GM19025 (cell line): ENCODE results near the gene RAVER1.
"Not testable (repeated sequence)": the region's sequence is repeated elsewhere in the genome, so short reads cannot be mapped to it uniquely, and the experiment has no call there.

Experiments
- ATAC-seq: cut with Tn5 transposase; IDR thresholded peaks from one replicate; pipeline ENCODE4 v1.9.1; 2021; ENCODE audit warnings: mild to moderate bottlenecking, low read depth, moderate library complexity; ENCODE audit not compliant: unreplicated experiment

RAVER1 gene

DNA sequence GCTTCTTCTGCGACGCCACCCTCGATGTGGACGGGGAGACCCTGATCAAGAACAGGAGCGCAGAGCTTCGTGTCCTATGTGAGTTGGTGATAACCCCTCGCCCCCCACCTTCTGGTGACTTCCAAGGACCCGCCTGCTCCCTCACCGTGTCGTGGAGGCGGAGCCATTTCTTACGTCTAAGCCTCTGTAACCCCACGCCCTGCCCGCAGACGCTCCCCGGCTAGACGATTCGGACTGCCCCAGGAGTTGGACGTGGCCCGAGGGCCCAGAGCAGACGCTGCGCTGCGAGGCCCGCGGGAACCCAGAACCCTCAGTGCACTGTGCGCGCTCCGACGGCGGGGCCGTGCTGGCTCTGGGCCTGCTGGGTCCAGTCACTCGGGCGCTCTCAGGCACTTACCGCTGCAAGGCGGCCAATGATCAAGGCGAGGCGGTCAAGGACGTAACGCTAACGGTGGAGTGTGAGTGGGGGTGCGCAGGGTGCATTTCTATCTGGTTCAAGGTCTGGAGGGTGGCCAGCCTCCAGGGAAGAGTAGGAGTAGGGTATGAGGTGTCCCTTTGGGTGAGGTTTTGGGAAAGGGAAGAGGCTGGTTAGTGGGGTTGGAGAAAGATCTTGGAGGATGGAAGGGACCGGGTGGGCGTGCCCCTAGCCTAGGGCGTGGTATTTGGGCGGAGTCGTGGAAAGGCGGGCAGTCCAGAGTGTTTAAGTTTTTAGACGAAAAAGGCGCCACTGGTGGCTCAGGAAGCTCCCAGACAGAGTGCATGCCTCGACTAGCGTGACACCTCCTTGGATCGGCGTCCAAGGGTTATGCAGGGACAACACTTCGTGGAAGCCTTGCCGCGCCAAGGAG is 40.3 kb downstream of the RAVER1 start:
- no peak for ATAC-seq

DNA sequence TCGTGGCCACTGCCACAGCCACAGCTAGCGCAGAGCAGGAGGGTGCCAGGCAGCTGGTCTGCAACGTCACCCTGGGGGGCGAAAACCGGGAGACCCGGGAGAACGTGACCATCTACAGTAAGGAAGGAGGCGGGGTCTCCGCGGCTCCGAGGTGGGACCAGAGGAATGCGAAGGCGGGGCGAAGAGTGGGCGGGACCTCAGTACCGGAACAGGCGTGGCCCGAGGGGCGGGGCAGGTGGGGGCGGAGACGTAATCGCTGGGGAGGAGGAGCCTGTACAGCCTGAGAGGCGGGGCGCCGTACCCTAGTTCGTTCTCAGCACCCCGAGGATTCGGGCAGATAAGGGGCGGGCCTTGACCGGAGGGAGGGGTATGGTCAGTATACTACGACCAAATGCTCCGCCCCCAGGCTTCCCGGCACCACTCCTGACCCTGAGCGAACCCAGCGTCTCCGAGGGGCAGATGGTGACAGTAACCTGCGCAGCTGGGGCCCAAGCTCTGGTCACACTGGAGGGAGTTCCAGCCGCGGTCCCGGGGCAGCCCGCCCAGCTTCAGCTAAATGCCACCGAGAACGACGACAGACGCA is 41.0 kb downstream of the RAVER1 start:
- no peak for ATAC-seq

DNA sequence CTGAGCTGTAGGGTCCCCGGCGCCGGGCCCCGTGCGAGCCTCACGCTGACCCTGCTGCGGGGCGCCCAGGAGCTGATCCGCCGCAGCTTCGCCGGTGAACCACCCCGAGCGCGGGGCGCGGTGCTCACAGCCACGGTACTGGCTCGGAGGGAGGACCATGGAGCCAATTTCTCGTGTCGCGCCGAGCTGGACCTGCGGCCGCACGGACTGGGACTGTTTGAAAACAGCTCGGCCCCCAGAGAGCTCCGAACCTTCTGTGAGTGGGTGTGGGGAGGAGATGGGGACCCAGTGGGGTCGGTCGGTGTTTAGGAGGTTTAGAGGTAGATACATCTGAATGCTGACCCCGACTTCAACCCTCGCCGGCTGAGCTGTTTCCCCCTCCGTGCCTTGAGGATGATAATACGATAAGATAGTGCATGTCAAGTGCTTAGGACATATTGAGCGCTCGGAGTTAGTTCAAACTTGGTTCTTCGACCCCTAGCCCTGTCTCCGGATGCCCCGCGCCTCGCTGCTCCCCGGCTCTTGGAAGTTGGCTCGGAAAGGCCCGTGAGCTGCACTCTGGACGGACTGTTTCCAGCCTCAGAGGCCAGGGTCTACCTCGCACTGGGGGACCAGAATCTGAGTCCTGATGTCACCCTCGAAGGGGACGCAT is 41.6 kb downstream of the RAVER1 start:
- no peak for ATAC-seq

DNA sequence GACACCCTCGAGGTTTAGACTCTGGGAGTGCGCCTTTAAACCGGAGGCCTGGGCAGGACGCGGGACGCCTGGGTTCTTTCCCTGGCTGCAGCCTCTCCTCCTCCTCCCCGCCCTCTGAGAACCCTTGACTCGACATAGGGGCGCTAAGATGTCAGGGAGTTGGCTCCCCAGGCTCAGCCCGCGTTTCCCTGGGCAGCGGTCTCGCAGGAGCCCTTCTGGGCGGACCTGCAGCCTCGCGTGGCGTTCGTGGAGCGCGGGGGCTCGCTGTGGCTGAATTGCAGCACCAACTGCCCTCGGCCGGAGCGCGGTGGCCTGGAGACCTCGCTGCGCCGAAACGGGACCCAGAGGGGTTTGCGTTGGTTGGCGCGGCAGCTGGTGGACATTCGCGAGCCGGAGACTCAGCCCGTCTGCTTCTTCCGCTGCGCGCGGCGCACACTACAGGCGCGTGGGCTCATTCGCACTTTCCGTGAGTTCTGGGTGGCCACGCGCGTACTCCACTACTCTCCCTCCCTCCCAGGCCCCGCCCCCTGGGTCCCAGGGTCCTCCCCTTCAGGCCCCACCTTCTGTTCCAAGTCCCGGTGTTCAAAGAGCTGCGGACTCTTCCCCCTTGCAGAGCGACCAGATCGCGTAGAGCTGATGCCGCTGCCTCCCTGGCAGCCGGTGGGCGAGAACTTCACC is 42.3 kb downstream of the RAVER1 start:
- ATAC-seq = no peak

DNA sequence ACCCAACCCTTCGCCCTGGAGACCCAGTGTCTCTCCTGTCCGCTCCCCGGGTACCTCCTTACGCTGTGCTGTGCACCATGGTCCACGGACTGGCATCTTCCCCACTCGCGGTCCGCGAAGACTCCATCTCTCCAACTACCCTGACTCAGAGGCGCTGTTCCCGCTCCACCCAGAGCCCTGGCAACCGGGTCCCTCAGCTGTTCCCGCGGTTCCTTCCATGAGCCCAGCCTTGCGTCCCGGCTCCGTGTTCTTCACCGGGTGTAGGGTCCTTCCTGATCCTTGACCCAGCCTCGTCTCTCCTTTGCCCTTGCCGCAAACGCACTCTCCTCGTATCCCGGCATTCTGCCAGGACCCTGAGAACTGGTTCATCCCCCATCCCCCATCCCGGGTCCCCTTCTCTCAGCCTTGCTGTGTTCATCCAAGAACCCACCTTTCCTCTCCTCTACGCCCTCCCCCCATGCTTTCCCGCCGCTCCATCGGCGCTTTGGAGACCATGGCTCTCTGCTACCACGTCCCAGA is 42.9 kb downstream of the RAVER1 start:
- no peak for ATAC-seq

DNA sequence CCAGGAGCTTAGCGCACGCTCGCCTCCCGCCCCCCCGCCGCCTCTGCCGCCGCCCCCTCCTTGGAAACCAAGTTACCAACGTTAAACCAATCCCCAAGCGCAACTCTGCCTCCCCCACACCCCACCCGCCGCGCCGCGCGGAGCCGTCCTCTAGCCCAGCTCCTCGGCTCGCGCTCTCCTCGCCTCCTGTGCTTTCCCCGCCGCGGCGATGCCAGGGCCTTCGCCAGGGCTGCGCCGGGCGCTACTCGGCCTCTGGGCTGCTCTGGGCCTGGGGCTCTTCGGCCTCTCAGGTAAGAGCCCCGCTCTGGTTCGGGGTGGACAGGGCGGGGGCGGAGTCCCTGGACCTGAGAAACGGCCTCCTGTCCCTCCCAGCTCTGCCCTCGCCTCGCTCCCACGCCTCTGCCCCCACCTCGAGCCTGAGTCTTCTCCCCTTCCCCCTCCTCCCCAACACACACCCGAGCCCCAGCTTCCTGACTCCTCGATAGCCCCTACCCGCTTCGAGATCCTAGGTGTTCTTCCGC is 43.4 kb downstream of the RAVER1 start, which contains the start of gene ICAM5:
ICAM5 (plus strand) TSS at position 117 of the 521 bp plus-strand sequence; CDS start at position 209, 92 bp downstream.
- no peak for ATAC-seq

DNA sequence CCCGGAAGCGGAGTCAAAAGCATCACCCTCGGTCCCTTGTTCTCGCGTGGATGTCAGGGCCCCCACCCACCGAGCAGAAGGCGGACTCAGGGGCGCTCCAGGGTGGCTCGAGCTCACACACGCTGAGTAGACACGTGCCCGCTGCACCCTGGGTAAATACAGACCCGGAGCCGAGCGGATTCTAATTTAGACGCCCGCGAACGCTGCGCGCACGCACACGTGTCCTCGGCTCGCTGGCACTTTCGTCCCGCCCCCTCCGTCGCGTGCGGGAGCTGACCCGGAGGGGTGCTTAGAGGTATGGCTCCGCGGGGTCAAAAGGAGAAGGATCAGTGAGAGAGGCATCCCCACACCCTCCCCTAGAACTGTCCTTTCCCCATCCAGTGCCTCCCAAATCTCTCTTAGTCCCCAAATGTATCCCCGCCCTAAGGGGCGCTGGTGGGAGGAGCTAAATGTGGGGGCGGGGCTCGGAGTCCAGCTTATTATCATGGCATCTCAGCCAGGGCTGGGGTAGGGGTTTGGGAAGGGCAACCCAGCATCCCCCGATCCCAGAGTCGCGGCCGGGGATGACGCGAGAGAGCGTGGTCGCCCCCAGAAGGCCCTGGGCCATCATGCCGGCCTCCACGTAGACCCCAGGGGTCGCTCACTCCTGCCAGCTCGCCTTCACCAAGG is 44.0 kb downstream of the RAVER1 start:
- no peak for ATAC-seq

DNA sequence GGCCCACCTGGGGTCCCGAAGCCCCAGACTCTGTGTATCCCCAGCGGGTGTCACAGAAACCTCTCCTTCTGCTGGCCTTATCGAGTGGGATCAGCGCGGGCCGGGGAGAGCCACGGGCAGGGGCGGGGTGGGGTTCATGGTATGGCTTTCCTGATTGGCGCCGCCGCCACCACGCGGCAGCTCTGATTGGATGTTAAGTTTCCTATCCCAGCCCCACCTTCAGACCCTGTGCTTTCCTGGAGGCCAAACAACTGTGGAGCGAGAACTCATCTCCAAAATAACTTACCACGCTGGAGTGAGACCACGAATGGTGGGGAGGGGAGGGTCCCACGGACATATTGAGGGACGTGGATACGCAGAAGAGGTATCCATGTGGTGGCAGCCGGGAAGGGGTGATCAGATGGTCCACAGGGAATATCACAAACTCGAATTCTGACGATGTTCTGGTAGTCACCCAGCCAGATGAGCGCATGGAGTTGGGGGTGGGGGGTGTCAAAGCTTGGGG is 44.6 kb downstream of the RAVER1 start:
- no peak for ATAC-seq

DNA sequence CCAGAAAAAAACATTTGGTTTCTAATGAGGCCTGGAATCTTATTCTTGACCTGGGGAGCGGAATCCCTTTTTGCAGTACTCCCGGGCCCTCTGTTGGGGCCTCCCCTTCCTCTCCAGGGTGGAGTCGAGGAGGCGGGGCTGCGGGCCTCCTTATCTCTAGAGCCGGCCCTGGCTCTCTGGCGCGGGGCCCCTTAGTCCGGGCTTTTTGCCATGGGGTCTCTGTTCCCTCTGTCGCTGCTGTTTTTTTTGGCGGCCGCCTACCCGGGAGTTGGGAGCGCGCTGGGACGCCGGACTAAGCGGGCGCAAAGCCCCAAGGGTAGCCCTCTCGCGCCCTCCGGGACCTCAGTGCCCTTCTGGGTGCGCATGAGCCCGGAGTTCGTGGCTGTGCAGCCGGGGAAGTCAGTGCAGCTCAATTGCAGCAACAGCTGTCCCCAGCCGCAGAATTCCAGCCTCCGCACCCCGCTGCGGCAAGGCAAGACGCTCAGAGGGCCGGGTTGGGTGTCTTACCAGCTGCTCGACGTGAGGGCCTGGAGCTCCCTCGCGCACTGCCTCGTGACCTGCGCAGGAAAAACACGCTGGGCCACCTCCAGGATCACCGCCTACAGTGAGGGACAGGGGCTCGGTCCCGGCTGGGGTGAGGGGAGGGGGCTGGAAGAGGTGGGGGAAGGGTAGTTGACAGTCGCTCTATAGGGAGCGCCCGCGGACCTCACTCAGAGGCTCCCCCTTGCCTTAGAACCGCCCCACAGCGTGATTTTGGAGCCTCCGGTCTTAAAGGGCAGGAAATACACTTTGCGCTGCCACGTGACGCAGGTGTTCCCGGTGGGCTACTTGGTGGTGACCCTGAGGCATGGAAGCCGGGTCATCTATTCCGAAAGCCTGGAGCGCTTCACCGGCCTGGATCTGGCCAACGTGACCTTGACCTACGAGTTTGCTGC is 46.3 kb downstream of the RAVER1 start, which contains the start of gene ICAM4:
ICAM4 (plus strand) TSS at position 153 of the 935 bp plus-strand sequence; CDS start at position 211, 58 bp downstream.
- no peak for ATAC-seq

DNA sequence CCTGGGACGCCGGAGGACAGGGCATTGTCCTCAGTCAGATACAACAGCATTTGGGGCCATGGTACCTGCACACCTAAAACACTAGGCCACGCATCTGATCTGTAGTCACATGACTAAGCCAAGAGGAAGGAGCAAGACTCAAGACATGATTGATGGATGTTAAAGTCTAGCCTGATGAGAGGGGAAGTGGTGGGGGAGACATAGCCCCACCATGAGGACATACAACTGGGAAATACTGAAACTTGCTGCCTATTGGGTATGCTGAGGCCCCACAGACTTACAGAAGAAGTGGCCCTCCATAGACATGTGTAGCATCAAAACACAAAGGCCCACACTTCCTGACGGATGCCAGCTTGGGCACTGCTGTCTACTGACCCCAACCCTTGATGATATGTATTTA is 47.9 kb downstream of the RAVER1 start:
- no peak for ATAC-seq

DNA sequence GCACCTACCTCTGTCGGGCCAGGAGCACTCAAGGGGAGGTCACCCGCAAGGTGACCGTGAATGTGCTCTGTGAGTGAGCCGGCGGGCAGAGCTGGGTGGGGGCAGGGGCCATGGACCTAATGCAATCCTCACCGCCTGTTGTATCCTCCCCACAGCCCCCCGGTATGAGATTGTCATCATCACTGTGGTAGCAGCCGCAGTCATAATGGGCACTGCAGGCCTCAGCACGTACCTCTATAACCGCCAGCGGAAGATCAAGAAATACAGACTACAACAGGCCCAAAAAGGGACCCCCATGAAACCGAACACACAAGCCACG is 48.4 kb downstream of the RAVER1 start:
- no peak for ATAC-seq

DNA sequence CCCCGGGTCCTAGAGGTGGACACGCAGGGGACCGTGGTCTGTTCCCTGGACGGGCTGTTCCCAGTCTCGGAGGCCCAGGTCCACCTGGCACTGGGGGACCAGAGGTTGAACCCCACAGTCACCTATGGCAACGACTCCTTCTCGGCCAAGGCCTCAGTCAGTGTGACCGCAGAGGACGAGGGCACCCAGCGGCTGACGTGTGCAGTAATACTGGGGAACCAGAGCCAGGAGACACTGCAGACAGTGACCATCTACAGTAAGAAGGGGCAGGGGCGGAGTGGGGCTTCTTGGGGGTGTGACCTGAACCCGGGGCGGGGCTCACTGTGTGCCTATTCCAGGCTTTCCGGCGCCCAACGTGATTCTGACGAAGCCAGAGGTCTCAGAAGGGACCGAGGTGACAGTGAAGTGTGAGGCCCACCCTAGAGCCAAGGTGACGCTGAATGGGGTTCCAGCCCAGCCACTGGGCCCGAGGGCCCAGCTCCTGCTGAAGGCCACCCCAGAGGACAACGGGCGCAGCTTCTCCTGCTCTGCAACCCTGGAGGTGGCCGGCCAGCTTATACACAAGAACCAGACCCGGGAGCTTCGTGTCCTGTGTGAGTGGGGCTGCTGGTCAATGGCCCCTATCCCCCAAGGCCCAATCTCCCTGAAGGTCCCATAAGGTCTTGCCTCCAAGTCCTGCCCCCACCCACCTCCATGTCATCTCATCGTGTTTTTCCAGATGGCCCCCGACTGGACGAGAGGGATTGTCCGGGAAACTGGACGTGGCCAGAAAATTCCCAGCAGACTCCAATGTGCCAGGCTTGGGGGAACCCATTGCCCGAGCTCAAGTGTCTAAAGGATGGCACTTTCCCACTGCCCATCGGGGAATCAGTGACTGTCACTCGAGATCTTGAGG is 49.0 kb downstream of the RAVER1 start:
- ATAC-seq = no peak

DNA sequence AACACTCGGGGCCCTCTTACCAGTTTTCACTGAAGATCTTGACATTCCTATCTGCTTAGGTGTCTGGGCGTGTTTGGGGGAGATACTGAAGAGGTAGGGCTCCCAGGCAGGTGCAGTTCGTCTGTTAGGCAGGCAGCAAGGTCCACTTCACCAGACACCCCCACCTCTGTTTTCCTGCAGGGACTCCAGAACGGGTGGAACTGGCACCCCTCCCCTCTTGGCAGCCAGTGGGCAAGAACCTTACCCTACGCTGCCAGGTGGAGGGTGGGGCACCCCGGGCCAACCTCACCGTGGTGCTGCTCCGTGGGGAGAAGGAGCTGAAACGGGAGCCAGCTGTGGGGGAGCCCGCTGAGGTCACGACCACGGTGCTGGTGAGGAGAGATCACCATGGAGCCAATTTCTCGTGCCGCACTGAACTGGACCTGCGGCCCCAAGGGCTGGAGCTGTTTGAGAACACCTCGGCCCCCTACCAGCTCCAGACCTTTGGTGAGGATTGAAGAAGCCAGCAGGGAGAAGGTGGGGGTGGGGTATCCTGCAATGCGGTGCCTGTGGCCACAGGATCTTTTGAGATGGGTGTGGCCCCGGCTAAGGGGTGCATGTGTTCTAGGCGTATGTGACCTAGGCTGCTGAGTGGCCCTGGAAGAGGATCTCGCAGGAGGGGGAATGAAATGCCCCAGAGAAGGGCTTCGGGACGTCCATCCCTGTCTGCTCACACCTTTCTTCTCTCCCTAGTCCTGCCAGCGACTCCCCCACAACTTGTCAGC is 49.8 kb downstream of the RAVER1 start:
- no peak for ATAC-seq

DNA sequence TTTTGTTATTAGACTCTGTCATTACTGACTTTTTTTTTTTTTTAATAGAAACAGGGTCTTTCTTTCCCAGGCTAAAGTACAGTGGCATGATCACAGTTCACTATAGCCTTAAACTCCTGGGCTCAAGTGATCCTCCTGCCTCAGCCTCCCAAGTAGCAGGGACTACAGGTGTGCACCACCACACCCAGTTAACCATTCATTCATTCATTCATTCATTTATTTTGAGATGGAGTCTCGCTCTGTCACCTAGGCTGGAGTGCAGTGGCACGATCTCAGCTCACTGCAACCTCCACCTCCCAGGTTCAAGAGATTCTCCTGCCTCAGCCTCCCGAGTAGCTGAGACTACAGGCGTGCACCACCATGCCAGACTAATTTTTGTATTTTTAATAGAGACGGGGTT is 51.3 kb downstream of the RAVER1 start:
- ATAC-seq = not testable (repeated sequence)

DNA sequence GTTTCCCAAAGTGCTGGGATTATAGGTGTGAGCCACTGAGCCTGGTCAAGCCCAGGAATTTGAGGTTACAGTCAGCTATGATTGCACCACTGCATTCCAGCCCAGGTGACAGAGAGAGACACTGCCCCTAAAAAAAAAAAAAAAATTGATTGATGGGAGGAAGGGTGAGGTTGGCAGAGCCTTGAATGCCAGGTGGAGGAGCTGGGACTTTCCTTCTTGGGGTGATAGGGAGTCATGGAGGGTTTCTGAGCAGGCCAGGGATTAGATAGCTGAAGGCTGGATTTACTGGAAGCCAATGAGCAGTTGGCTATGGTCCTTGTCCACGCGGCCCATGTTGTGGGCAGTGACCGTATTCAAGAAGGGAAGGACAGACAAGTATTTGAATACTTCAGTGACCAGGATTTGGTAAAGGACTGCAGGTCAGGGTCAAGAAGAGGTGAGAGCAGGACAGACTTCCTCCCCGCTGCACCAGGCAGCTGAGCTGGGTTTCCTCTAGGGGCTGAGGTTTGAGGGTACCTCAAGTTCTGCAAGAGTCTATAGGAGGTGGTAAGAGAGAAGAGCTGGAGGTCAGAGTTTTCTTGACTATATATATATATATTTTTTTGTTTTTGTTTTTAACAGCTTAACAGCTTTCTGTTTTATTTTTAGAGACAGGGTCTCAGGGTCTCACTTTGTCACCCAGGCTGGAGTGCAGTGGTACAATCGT is 53.4 kb downstream of the RAVER1 start:
- ATAC-seq = no peak

DNA sequence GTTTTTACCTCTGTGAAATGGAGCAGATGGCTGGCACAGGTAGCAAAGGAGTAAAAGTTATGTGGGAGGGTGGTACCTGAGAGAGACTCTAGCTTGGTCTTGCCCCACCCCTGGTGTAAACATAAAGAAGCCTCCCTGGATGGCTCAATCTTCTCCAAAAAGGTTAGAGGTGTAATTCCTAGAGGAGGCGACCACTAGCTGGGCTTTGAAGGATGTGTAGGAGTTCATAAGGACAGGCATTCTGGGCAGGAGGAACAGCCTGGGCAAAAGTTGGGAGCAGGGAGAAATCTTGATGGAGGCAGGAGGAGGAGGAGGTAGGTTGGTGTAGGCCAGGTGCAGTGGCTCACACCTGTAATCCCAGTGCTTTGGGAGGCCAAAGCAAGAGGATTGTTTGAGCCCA is 54.4 kb downstream of the RAVER1 start:
- no peak for ATAC-seq
